Neuronal stem cell (in vitro differentiated cells): Measurements from ENCODE around the gene LRRC18.

Source experiments
- DNase-seq: peaks from one replicate; pipeline ENCODE4 v3.0.0-alpha.2; 2013; ENCODE audit warnings: low spot score
- H2AFZ ChIP-seq: one replicate; pipeline ENCODE4 v1.6.1; 2013; ENCODE audit warnings: mild to moderate bottlenecking, low read length, inconsistent platforms
- H2AK5ac ChIP-seq: 2 replicates; pipeline ENCODE4 v1.6.1; 2013; ENCODE audit warnings: low read depth, mild to moderate bottlenecking, inconsistent platforms, low read length, moderate library complexity, mixed read lengths
- H2BK120ac ChIP-seq: 2 replicates; pipeline ENCODE4 v1.6.1; 2013; ENCODE audit warnings: low read depth, mild to moderate bottlenecking, inconsistent platforms, low read length, moderate library complexity, mixed read lengths
- H2BK12ac ChIP-seq: one replicate; pipeline ENCODE4 v1.6.1; 2013; ENCODE audit warnings: low read length, inconsistent platforms
- H2BK15ac ChIP-seq: 2 replicates; pipeline ENCODE4 v1.6.1; 2013; ENCODE audit warnings: mild to moderate bottlenecking, low read length, inconsistent platforms, mixed read lengths
- H2BK5ac ChIP-seq: one replicate; pipeline ENCODE4 v1.6.1; 2013; ENCODE audit warnings: inconsistent platforms, mild to moderate bottlenecking, low read length, moderate library complexity
- H3K14ac ChIP-seq: one replicate; pipeline ENCODE4 v1.6.1; 2013; ENCODE audit warnings: low read length, inconsistent platforms
- H3K18ac ChIP-seq: 2 replicates; pipeline ENCODE4 v1.6.1; 2013; ENCODE audit warnings: low read length, inconsistent platforms
- H3K23ac ChIP-seq: 2 replicates; pipeline ENCODE4 v1.6.1; 2013; ENCODE audit warnings: low read depth, mild to moderate bottlenecking, mixed read lengths, low read length, inconsistent platforms; ENCODE audit not compliant: poor library complexity
- H3K27ac ChIP-seq: replicated peaks from 3 replicates; pipeline ENCODE4 v1.5.1; 2013; ENCODE audit warnings: low read length, inconsistent platforms
- H3K27me3 ChIP-seq, 3 experiments: 2 replicates each; pipeline ENCODE4 v1.6.1; 2013; ENCODE audit warnings: low read length in 3 of 3, mild to moderate bottlenecking in 2 of 3, inconsistent platforms in 1 of 3, low read depth in 1 of 3, mixed read lengths in 1 of 3, moderate library complexity in 1 of 3; ENCODE audit not compliant: control insufficient read depth in 3 of 3, insufficient read depth in 3 of 3
- H3K36me3 ChIP-seq, 2 donors: replicated peaks in 1 of 2; 2 replicates each; pipeline ENCODE4 v1.6.1; 2013; ENCODE audit warnings: low read length in 2 of 2; ENCODE audit not compliant: control insufficient read depth in 2 of 2, insufficient read depth in 2 of 2
- H3K4ac ChIP-seq: 2 replicates; pipeline ENCODE4 v1.6.1; 2013; ENCODE audit warnings: inconsistent platforms, mild to moderate bottlenecking, low read length, moderate library complexity
- H3K4me1 ChIP-seq, 2 donors: 1 replicate in 1 of 2; 2 replicates in 1 of 2; pipeline ENCODE4 v1.6.1; 2013; ENCODE audit warnings: low read length in 2 of 2, low read depth in 1 of 2; ENCODE audit not compliant: control insufficient read depth in 2 of 2, insufficient read depth in 1 of 2
- H3K4me2 ChIP-seq: one replicate; pipeline ENCODE4 v1.6.1; 2013; ENCODE audit warnings: mild to moderate bottlenecking, low read length, inconsistent platforms; ENCODE audit not compliant: insufficient read depth, poor library complexity, severe bottlenecking
- H3K4me3 ChIP-seq, 2 donors: 2 replicates each; pipeline ENCODE4 v1.5.1; 2013; ENCODE audit warnings: low read length in 2 of 2, mild to moderate bottlenecking in 2 of 2, inconsistent platforms in 1 of 2, moderate library complexity in 1 of 2
- H3K79me1 ChIP-seq: one replicate; pipeline ENCODE4 v1.6.1; 2013; ENCODE audit warnings: low read depth, mild to moderate bottlenecking, inconsistent platforms, low read length, moderate library complexity
- H3K9ac ChIP-seq: one replicate; pipeline ENCODE4 v1.6.1; 2013; ENCODE audit warnings: mild to moderate bottlenecking, low read depth, low read length, inconsistent platforms; ENCODE audit not compliant: poor library complexity
- H3K9me3 ChIP-seq, 2 donors: replicated peaks in 1 of 2; 2 replicates each; pipeline versions ENCODE3 to v1.6.1; 2013; ENCODE audit warnings: low read length in 2 of 2, mild to moderate bottlenecking in 2 of 2, inconsistent platforms in 1 of 2, low read depth in 1 of 2, mixed read lengths in 1 of 2, moderate library complexity in 1 of 2; ENCODE audit not compliant: control insufficient read depth in 2 of 2, insufficient read depth in 1 of 2
- H4K8ac ChIP-seq: one replicate; pipeline ENCODE4 v1.6.1; 2013; ENCODE audit warnings: low read depth, mild to moderate bottlenecking, inconsistent platforms, low read length, moderate library complexity
- H4K91ac ChIP-seq: one replicate; pipeline ENCODE4 v1.6.1; 2013; ENCODE audit warnings: low read length, low read depth, mild to moderate bottlenecking, inconsistent platforms; ENCODE audit not compliant: poor library complexity
- WGBS, 2 donors: extraction: QIAGEN DNeasy Blood & Tissue Kit; methylation state at CpG; one replicate each; pipeline ENCODE4 v1.1.7; 2013; ENCODE audit warnings: missing lambda C conversion rate in 2 of 2, mixed read lengths in 1 of 2; ENCODE audit not compliant: insufficient read length in 2 of 2, insufficient replicate concordance in 1 of 2; ENCODE audit errors: extremely low coverage in 2 of 2; 5-methylcytosine and 5-hydroxymethylcytosine counted together

The LRRC18 gene

DNA sequence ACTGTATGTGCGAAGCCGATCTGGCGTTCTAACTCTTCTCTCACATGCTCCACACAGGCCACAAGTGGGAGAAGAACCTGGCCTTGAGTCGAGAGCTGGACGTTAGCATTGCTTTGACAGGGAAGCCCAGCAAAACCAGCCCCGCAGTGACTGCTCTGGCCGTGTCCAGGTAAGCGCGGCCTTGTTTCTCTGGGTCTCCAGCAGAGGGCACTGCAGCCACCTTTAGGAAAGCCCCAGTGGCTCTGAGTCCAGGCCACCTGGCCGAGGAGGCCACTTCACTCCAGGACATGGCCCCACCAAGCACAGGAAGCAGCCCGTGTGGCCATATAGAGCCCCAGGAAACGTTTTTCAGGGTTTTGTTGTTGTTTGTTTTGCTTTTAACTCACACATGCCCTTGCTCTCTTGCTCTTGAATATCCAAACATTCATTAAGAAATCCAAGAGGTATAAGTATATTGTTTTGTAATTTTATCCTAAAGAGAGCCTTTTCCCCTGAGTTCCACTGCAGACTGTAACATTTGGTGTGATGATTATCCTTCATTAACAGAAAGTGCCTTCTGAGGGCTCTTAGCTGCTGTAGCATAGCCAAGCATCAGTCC lies 41.8 kb upstream of the LRRC18 start:
- Histone ChIP-seq H2BK15ac (no peak overlapping the region), H3K23ac (peak overlapping the region; percentile 14), H2AFZ (no peak overlapping the region), H2BK120ac (no peak overlapping the region), H3K36me3 (no peaks in the 10 kb centered on the region), H2BK12ac (no peak overlapping the region), H3K9ac (no peak overlapping the region), H2BK5ac (no peak overlapping the region), H3K4me3 (no peak overlapping the region), H3K4ac (no peak overlapping the region), H3K27ac (no peak overlapping the region), H3K4me1 (no peaks in the 10 kb centered on the region), H2AK5ac (no peak overlapping the region), H3K9me3 (no peaks in the 10 kb centered on the region), H3K79me1 (no peaks in the 10 kb centered on the region), H3K27me3 (peaks cover 0 to 8% (median 0%) of the 10 kb centered on the region in 3 experiments), H3K18ac (no peak overlapping the region), H3K4me2 (no peak overlapping the region), H3K14ac (no peak overlapping the region), H4K8ac (no peak overlapping the region), H4K91ac (no peak overlapping the region)
- no CpG with 5 or more reads among the region's 12 CpGs for WGBS, 2 donors
- DNase-seq, result peak; percentile 44

DNA sequence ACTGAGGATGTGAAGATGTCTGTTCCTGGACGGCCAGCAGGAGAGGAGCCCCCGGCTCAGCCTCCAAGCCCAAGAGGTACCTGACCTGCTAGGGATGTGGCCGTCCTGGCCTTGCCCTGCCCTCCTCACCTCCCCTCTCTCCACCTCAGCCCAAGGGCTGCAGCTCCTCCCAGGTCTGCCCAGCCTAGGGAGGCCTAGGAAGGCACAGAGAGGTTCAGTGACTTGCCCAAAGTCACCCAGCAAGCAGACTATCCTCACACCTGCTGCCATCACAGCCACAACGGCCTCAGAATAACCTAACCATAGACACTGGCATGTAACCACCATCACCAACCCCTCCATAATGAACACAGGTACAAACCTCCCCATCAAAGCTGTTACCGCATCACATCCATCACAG lies 38.7 kb upstream of the LRRC18 start:
- peak overlapping the region; percentile 54 for H4K91ac ChIP-seq
- H3K4ac ChIP-seq, result no peak overlapping the region
- no peak overlapping the region for H2BK120ac ChIP-seq
- no peak overlapping the region for H2BK5ac ChIP-seq
- no peak overlapping the region for H4K8ac ChIP-seq
- H3K4me2 ChIP-seq, result no peak overlapping the region
- H3K9me3 ChIP-seq, result no peaks in the 10 kb centered on the region
- WGBS, 2 donors, result no CpG with 5 or more reads among the region's 5 CpGs
- no peak overlapping the region for H3K18ac ChIP-seq
- H3K79me1 ChIP-seq, result no peaks in the 10 kb centered on the region
- H2BK12ac ChIP-seq, result no peak overlapping the region
- H3K4me3 ChIP-seq, result no peak overlapping the region
- no peak overlapping the region for H3K23ac ChIP-seq
- H3K27ac ChIP-seq, result no peak overlapping the region
- no peak overlapping the region for H2AK5ac ChIP-seq
- no peaks in the 10 kb centered on the region for H3K36me3 ChIP-seq
- H2AFZ ChIP-seq, result no peak overlapping the region
- H3K4me1 ChIP-seq, result no peaks in the 10 kb centered on the region
- no peak for DNase-seq
- H3K27me3 ChIP-seq, result no peaks in the 10 kb centered on the region
- peak overlapping the region; percentile 56 for H3K14ac ChIP-seq
- no peak overlapping the region for H2BK15ac ChIP-seq
- H3K9ac ChIP-seq, result no peak overlapping the region

DNA sequence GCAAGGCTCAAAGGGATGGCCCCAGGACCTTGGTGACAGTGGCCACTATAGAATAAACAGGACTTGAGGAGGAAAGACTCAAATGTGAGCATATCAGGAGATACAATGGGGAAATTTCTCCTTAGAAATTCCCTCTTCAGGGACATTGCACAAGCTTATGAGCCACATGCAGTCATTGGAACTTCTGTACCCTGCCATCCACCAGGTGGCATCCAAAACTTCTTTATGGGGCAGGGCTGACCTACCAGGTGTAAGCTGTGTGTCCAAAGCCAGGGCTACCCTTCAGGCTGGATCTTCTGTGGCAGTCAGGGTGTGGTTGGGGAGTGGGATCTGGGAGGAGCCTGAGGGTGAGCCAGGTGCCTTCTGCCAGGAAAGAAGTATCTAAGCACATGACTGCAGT lies 36.6 kb upstream of the LRRC18 start:
- no peak for DNase-seq
- no peak overlapping the region for H2BK12ac ChIP-seq

DNA sequence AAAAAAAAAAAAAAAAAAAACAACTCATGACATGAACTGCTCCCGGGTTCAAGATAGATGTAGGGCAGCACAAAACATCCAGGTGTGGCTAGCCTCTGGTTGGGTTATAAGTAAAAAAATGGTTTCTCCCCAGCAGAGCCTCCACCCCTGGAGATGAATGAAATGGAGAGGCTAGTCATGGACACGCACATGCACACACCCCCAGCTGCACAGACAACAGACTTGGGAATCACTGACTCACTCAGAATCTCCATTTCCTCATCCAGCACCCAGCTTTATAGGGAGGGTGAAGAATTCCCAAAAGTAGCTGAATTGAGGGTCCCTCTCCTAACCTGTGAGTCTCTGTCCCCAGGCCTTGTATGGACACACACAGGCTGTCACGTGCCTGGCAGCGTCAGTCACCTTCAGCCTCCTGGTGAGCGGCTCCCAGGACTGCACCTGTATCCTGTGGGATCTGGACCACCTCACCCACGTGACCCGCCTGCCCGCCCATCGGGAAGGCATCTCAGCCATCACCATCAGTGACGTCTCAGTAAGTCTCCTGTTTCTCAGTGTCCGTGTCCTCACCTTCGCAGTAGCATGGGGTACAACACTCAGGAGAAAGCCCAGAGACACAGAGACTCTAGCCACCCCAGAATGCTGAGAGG lies 35.0 kb upstream of the LRRC18 start:
- Histone ChIP-seq H3K4me3 (no peak overlapping the region), H2BK5ac (no peak overlapping the region), H3K79me1 (no peaks in the 10 kb centered on the region), H3K4me2 (no peak overlapping the region), H3K4ac (no peak overlapping the region), H3K4me1 (no peaks in the 10 kb centered on the region), H2AFZ (no peak overlapping the region), H3K9me3 (no peaks in the 10 kb centered on the region), H3K14ac (no peak overlapping the region), H3K23ac (no peak overlapping the region), H2BK12ac (no peak overlapping the region), H3K27me3 (no peaks in the 10 kb centered on the region), H3K9ac (no peak overlapping the region), H4K91ac (no peak overlapping the region), H4K8ac (no peak overlapping the region), H3K18ac (no peak overlapping the region), H2BK15ac (no peak overlapping the region), H2BK120ac (no peak overlapping the region), H2AK5ac (no peak overlapping the region), H3K27ac (no peak overlapping the region), H3K36me3 (no peaks in the 10 kb centered on the region)
- DNase-seq, result no peak
- no CpG with 5 or more reads among the region's 12 CpGs for WGBS, 2 donors

More for the DNA sequence above, 36.6 kb upstream of the LRRC18 start:
- Histone ChIP-seq H2BK15ac (no peak overlapping the region), H3K4me2 (no peak overlapping the region), H2AFZ (no peak overlapping the region), H3K27ac (no peak overlapping the region), H3K27me3 (no peaks in the 10 kb centered on the region), H3K79me1 (no peaks in the 10 kb centered on the region), H2BK120ac (no peak overlapping the region), H3K23ac (no peak overlapping the region), H3K18ac (no peak overlapping the region), H2AK5ac (no peak overlapping the region), H3K4me1 (no peaks in the 10 kb centered on the region), H3K4ac (no peak overlapping the region), H4K8ac (no peak overlapping the region), H3K9ac (no peak overlapping the region), H3K9me3 (no peaks in the 10 kb centered on the region), H4K91ac (no peak overlapping the region), H3K36me3 (no peaks in the 10 kb centered on the region), H2BK5ac (no peak overlapping the region), H3K14ac (no peak overlapping the region), H3K4me3 (no peak overlapping the region)
